Stomach (tissue), 4 donors: Measurements from ENCODE around the gene TNNC1.

ENCODE experiments used
- CTCF ChIP-seq, 7 experiments: fragments of 450-650 bp in 4 of 7; fragments of 200-600 bp in 3 of 7; sonication (generic) in 3 of 7; IDR thresholded peaks; one replicate each; pipeline ENCODE4 v1.5.1; 2016 to 2019; ENCODE audit warnings: antibody characterized with exemption in 7 of 7, control low read depth in 2 of 7, mild to moderate bottlenecking in 1 of 7
- EP300 ChIP-seq: sonication (generic); formaldehyde crosslinking; IDR thresholded peaks from one replicate; pipeline ENCODE4 v1.6.1; 2017; ENCODE audit warnings: antibody characterized with exemption
- POLR2A ChIP-seq, 4 donors: fragments of 450-650 bp; IDR thresholded peaks; one replicate each; pipeline ENCODE4 v1.6.1; 2016; ENCODE audit warnings: antibody characterized with exemption in 4 of 4, control low read depth in 2 of 4, mild to moderate bottlenecking in 1 of 4, moderate library complexity in 1 of 4
- POLR2AphosphoS5 ChIP-seq, 3 donors: sonication (generic); formaldehyde crosslinking; IDR thresholded peaks; one replicate each; pipeline ENCODE4 v1.6.1; 2016; ENCODE audit warnings: antibody characterized with exemption in 3 of 3

GRCh38 chr3:52403955-52404354, 49.9 kb downstream of the TNNC1 start:
- TF ChIP-seq CTCF (IDR thresholded peaks at IDR 0.05), result no peak
- TF ChIP-seq POLR2A (IDR thresholded peaks at IDR 0.05), result no peak
- no peak for TF ChIP-seq EP300
- no peak for TF ChIP-seq POLR2AphosphoS5 (IDR thresholded peaks at IDR 0.05)
